H1 (cell line): ENCODE data around the gene BMERB1. TPM values are rescaled to one million over a fixed set of nuclear protein-coding genes. Genes with fewer than 3 reads are reported as not detected.

Experiments used
- CTCF ChIA-PET: fragments of 300-600 bp; sonication (Branson Sonifier 250); formaldehyde crosslinking; loops from one replicate; lab custom pipeline; 2021; ENCODE audit not compliant: partially characterized antibody; lab: Charles Lee
- POLR2A ChIA-PET: fragments of 300-600 bp; sonication (Branson Sonifier 250); formaldehyde crosslinking; loops from one replicate; lab custom pipeline; 2021; ENCODE audit warnings: inconsistent platforms; ENCODE audit not compliant: partially characterized antibody; lab: Charles Lee
- DNase-seq, 2 experiments: peaks; one replicate each; pipeline versions ENCODE4 v3.0.0 to v3.0.0-alpha.2; 2010 to 2022; ENCODE audit warnings: low spot score in 2 of 2, low read depth in 1 of 2, mixed read lengths in 1 of 2
- FAIRE-seq: peaks from 2 replicates; lab custom pipeline; 2011; peaks lifted over from hg19 to GRCh38; lab: Jason Lieb, UNC
- H2AFZ ChIP-seq: 2 replicates; pipeline ENCODE4 v1.8.1; 2012; ENCODE audit warnings: low read length, inconsistent platforms
- H2AK5ac ChIP-seq: 2 replicates; pipeline ENCODE4 v1.6.1; 2013; ENCODE audit warnings: low read depth, low read length
- H2BK120ac ChIP-seq: replicated peaks from 2 replicates; pipeline ENCODE3; 2013; ENCODE audit warnings: low read depth, low read length, inconsistent platforms
- H2BK12ac ChIP-seq: 2 replicates; pipeline ENCODE4 v1.6.1; 2013; ENCODE audit warnings: low read depth, low read length
- H2BK15ac ChIP-seq: 2 replicates; pipeline ENCODE4 v1.6.1; 2013; ENCODE audit warnings: low read length
- H2BK20ac ChIP-seq: 2 replicates; pipeline ENCODE4 v1.6.1; 2013; ENCODE audit warnings: low read length
- H2BK5ac ChIP-seq: 2 replicates; pipeline ENCODE4 v1.6.1; 2013; ENCODE audit warnings: low read depth, low read length
- H3K14ac ChIP-seq: 2 replicates; pipeline ENCODE4 v1.6.1; 2013; ENCODE audit warnings: inconsistent platforms; ENCODE audit not compliant: insufficient read length
- H3K18ac ChIP-seq: 2 replicates; pipeline ENCODE4 v1.6.1; 2013; ENCODE audit warnings: low read length; ENCODE audit errors: extremely low read depth
- H3K23ac ChIP-seq: 2 replicates; pipeline ENCODE4 v1.6.1; 2013; ENCODE audit warnings: inconsistent platforms; ENCODE audit not compliant: insufficient read length
- H3K23me2 ChIP-seq: 2 replicates; pipeline ENCODE4 v1.6.1; 2013; ENCODE audit warnings: low read depth, low read length
- H3K27ac ChIP-seq: 2 replicates; pipeline ENCODE4 v1.6.1; 2011; ENCODE audit warnings: low read depth, low read length, inconsistent platforms
- H3K27me3 ChIP-seq, 4 experiments: replicated peaks in 1 of 4; 1 replicate in 1 of 4; 2 replicates in 3 of 4; pipeline versions ENCODE4 v1.6.1 to v1.8.1; 2011 to 2013; ENCODE audit warnings: low read length in 3 of 4, mild to moderate bottlenecking in 3 of 4, inconsistent platforms in 2 of 4, mixed read lengths in 2 of 4, moderate library complexity in 1 of 4; ENCODE audit not compliant: control insufficient read depth in 3 of 4, insufficient read depth in 3 of 4; ENCODE audit errors: extremely low read depth in 1 of 4
- H3K36me3 ChIP-seq, 4 experiments: 2 replicates each; pipeline versions ENCODE4 v1.6.1 to v1.8.1; 2011 to 2013; ENCODE audit warnings: mild to moderate bottlenecking in 4 of 4, low read length in 3 of 4, moderate library complexity in 2 of 4, control low read depth in 1 of 4, inconsistent platforms in 1 of 4; ENCODE audit not compliant: insufficient read depth in 4 of 4, control insufficient read depth in 2 of 4
- H3K4ac ChIP-seq: replicated peaks from 2 replicates; pipeline ENCODE3; 2013; ENCODE audit warnings: low read length, low read depth, mixed read lengths, inconsistent platforms; ENCODE audit not compliant: insufficient read length
- H3K4me1 ChIP-seq, 4 experiments: replicated peaks in 1 of 4; 1 replicate in 1 of 4; 2 replicates in 3 of 4; pipeline versions ENCODE4 v1.6.1 to v1.8.1; 2011 to 2013; ENCODE audit warnings: low read length in 3 of 4, inconsistent platforms in 2 of 4, mixed read lengths in 1 of 4; ENCODE audit not compliant: insufficient read depth in 4 of 4, control insufficient read depth in 3 of 4
- H3K4me2 ChIP-seq, 2 experiments: 2 replicates each; pipeline versions ENCODE4 v1.6.1 to v1.8.1; 2011 to 2013; ENCODE audit warnings: low read depth in 2 of 2, low read length in 2 of 2, control low read depth in 1 of 2, inconsistent platforms in 1 of 2, mild to moderate bottlenecking in 1 of 2; ENCODE audit not compliant: insufficient read depth in 1 of 2
- H3K4me3 ChIP-seq, 4 experiments: fragments of 200-600, 300-600 bp in 1 of 4; sonication (generic), shearing (Covaris generic), sonication (Bioruptor Twin) in 1 of 4; 2 replicates each; pipeline versions ENCODE4 v1.5.1 to v1.8.1; 2011 to 2016; ENCODE audit warnings: low read length in 4 of 4, low read depth in 3 of 4, control low read depth in 2 of 4, inconsistent platforms in 2 of 4, mild to moderate bottlenecking in 2 of 4, mixed read lengths in 1 of 4, moderate library complexity in 1 of 4; ENCODE audit not compliant: insufficient read depth in 2 of 4; ENCODE audit errors: extremely low read depth in 1 of 4
- H3K56ac ChIP-seq: replicated peaks from 2 replicates; pipeline ENCODE3; 2013; ENCODE audit warnings: low read depth, mild to moderate bottlenecking, mixed read lengths, low read length, inconsistent platforms; ENCODE audit not compliant: insufficient read length
- H3K79me1 ChIP-seq: 2 replicates; pipeline ENCODE4 v1.6.1; 2013; ENCODE audit warnings: low read depth, low read length, control low read depth
- H3K79me2 ChIP-seq, 2 experiments: 2 replicates each; pipeline versions ENCODE4 v1.6.1 to v1.8.1; 2012 to 2013; ENCODE audit warnings: low read length in 2 of 2, mild to moderate bottlenecking in 2 of 2, inconsistent platforms in 1 of 2; ENCODE audit not compliant: insufficient read depth in 2 of 2, control insufficient read depth in 1 of 2
- H3K9ac ChIP-seq, 4 experiments: replicated peaks in 1 of 4; 1 replicate in 1 of 4; 2 replicates in 3 of 4; pipeline versions ENCODE4 v1.6.1 to v1.8.1; 2011 to 2013; ENCODE audit warnings: low read depth in 3 of 4, low read length in 3 of 4, control low read depth in 2 of 4, mild to moderate bottlenecking in 2 of 4, moderate library complexity in 2 of 4, inconsistent platforms in 1 of 4; ENCODE audit errors: extremely low read depth in 1 of 4
- H3K9me3 ChIP-seq, 2 experiments: 2 replicates each; pipeline versions ENCODE4 v1.6.1 to v1.8.1; 2012 to 2013; ENCODE audit warnings: mild to moderate bottlenecking in 2 of 2, moderate library complexity in 2 of 2, control low read depth in 1 of 2, inconsistent platforms in 1 of 2, low read depth in 1 of 2, low read length in 1 of 2, mixed read lengths in 1 of 2; ENCODE audit not compliant: insufficient read depth in 2 of 2
- H4K20me1 ChIP-seq, 2 experiments: replicated peaks in 1 of 2; 2 replicates each; pipeline versions ENCODE3 to v1.8.1; 2011 to 2013; ENCODE audit warnings: inconsistent platforms in 2 of 2, low read length in 2 of 2, mild to moderate bottlenecking in 1 of 2; ENCODE audit not compliant: insufficient read depth in 2 of 2, control insufficient read depth in 1 of 2
- H4K5ac ChIP-seq: 2 replicates; pipeline ENCODE4 v1.6.1; 2013; ENCODE audit warnings: low read length, low read depth, mixed read lengths, inconsistent platforms; ENCODE audit not compliant: insufficient read length
- H4K8ac ChIP-seq: 2 replicates; pipeline ENCODE4 v1.8.0; 2013; ENCODE audit warnings: mild to moderate bottlenecking, moderate library complexity, low read length, inconsistent platforms; ENCODE audit not compliant: insufficient read depth; ENCODE audit errors: extremely low read depth
- H4K91ac ChIP-seq: replicated peaks from 2 replicates; pipeline ENCODE3; 2013; ENCODE audit warnings: low read length, mixed read lengths, inconsistent platforms; ENCODE audit not compliant: insufficient read length
- CTBP2 ChIP-seq: IDR thresholded peaks from 2 replicates; pipeline ENCODE4 v1.7.0; 2011; ENCODE audit warnings: borderline replicate concordance, mild to moderate bottlenecking, moderate library complexity, mixed read lengths, low read length; ENCODE audit not compliant: insufficient read depth, insufficient read length
- KDM1A ChIP-seq: fragments of 200-600, 300-600 bp; sonication (generic); IDR thresholded peaks from 2 replicates; pipeline ENCODE4 v1.7.1; 2016; ENCODE audit warnings: mild to moderate bottlenecking, low read length, borderline replicate concordance
- RAD21 ChIP-seq, 2 experiments: IDR thresholded peaks in 1 of 2; conservative IDR thresholded peaks in 1 of 2; 2 replicates each; pipeline ENCODE4 v1.6.1; 2011; ENCODE audit warnings: low read depth in 2 of 2, low read length in 2 of 2, improper control_type of control experiment in 1 of 2, inconsistent platforms in 1 of 2, mild to moderate bottlenecking in 1 of 2, moderate library complexity in 1 of 2
- WGBS, 2 experiments: shearing (Covaris generic) in 1 of 2; methylation state at CpG; one replicate each; pipeline versions ENCODE4 v1.1.6 to v1.1.7; 2013 to 2015; ENCODE audit warnings: low lambda C conversion rate in 2 of 2, mixed read lengths in 2 of 2, inconsistent platforms in 1 of 2, low coverage in 1 of 2, missing lambda C conversion rate in 1 of 2; ENCODE audit not compliant: insufficient replicate concordance in 2 of 2, insufficient coverage in 1 of 2, insufficient read length in 1 of 2; ENCODE audit errors: extremely low coverage in 1 of 2, missing lambda C conversion rate in 1 of 2; 5-methylcytosine and 5-hydroxymethylcytosine counted together
- polyA plus RNA-seq, 7 experiments: library from polyadenylated mRNA; depleted of rRNA in 3 of 7; stranded (reverse) in 5 of 7; unstranded in 2 of 7; fragments of >200 nt in 5 of 7; fragments of 200-250 nt in 2 of 7; gene quantifications; 1 replicate in 5 of 7; 2 replicates in 1 of 7; 4 replicates in 1 of 7; pipeline versions ENCODE4 v1.2.1 to v1.2.3, GENCODE V29; 2011 to 2013; ENCODE audit warnings: missing spikeins in 2 of 7, mixed read lengths in 2 of 7
- total RNA-seq: library from RNA; stranded (reverse); fragmentation: NEBNext Ultra II Directional; extraction: Animal tissue kit (Norgen Biotek cat#: 25700); gene quantifications from 2 replicates; pipeline ENCODE4 v1.2.1, GENCODE V29; 2021

The BMERB1 gene
- total and polyA plus RNA-seq, 2 of the 8 experiments (the other 6 are each of a cell fraction or from before 2014, with no cell fraction given): 23.5 to 27.1 TPM

- no peak for FAIRE-seq
- no peaks in the 10 kb centered on the region for H3K79me1 ChIP-seq
Observed at GRCh38 chr16:15466886-15467781, 32.7 kb downstream of the BMERB1 start.

More at GRCh38 chr16:15466886-15467781, 32.7 kb downstream of the BMERB1 start:
- H3K4me2 ChIP-seq: no peak overlapping the region
- no peak overlapping the region for H2BK120ac ChIP-seq
- no peak overlapping the region for H4K5ac ChIP-seq
- no peak overlapping the region for H2AK5ac ChIP-seq
- H3K4me1 ChIP-seq: no peaks in the 10 kb centered on the region
- no peak overlapping the region for H2BK20ac ChIP-seq
- H3K56ac ChIP-seq: no peak overlapping the region
- H3K4me3 ChIP-seq: no peak overlapping the region
- ChIA-PET POLR2A (interaction anchor here (0.6 kb wide), 1 partner anchor 88 kb away, joined by 3 read pairs; no protein-coding TSS in a partner anchor), CTCF (no interaction called here)
- peaks cover 4 to 9% of the 10 kb centered on the region in 2 experiments; a peak in 1 of 4 replicates for H3K9me3 ChIP-seq
- H2BK15ac ChIP-seq: no peak overlapping the region
- H3K4ac ChIP-seq: no peak overlapping the region
- H3K23ac ChIP-seq: no peak overlapping the region
- no peak overlapping the region for H3K14ac ChIP-seq
- no peak for DNase-seq
- no peak overlapping the region for H3K27ac ChIP-seq
- no peaks in the 10 kb centered on the region for H3K36me3 ChIP-seq
- H2BK12ac ChIP-seq: no peak overlapping the region
- H2BK5ac ChIP-seq: no peak overlapping the region
- no peak overlapping the region for H4K91ac ChIP-seq
- H3K18ac ChIP-seq: no peak overlapping the region
- 0 out of 4 replicates have a peak, but pooled peaks of 1 of the 2 experiments have one; percentile 7 for TF ChIP-seq RAD21 (IDR thresholded peaks at IDR 0.05 in 1 of 2, conservative IDR thresholded peaks at IDR 0.05 in 1 of 2; ENCODE audit: low read depth in 2 of 2, low read length in 2 of 2)
- TF ChIP-seq KDM1A: peak; percentile 71; the same call in 1 of the 2 replicates
- no peak for TF ChIP-seq CTBP2
- TF ChIP-seq, all 59 proteins: peak for 2
- Histone ChIP-seq H4K8ac (no peak overlapping the region), H3K9ac (no peak overlapping the region), H3K23me2 (no peaks in the 10 kb centered on the region), H2AFZ (no peak overlapping the region), H4K20me1 (no peaks in the 10 kb centered on the region), H3K79me2 (no peaks in the 10 kb centered on the region), H3K27me3 (no peaks in the 10 kb centered on the region)
- 62% methylated on average over 3 of the region's 3 CpGs; no CpG with 5 or more reads in 1 of the 2 experiments for WGBS, 2 experiments
